ENCODE measurements around the gene CD93. TPM values are rescaled to one million over a fixed set of nuclear protein-coding genes. Genes with fewer than 3 reads are reported as not detected.

The CD93 gene
- total and polyA plus RNA-seq, 2 of the 8 experiments (the other 6 are each of a cell fraction or from before 2014, with no cell fraction given), result under 0.01 to 0.07 TPM

DNA sequence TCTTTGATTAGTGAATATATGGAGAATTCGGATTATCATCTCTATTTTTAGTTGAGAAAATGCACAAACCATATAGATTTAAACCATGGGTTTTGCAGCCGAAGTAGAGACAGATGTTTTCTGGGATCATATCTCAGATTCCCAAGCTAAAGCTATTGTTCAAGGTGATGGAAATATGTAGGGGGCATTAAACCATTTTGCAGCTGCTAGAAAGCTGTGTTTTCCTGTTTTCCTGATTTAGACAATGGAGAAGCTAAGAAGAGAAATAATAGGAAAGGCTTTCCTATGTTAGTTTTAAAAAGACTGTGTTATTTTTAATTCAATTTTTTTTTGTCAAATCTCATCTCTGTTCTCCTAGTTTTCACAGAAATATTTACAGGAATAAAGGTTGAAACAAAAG, 6.2 kb downstream of the CD93 start (continued):
- TF ChIP-seq, protein P1, sequence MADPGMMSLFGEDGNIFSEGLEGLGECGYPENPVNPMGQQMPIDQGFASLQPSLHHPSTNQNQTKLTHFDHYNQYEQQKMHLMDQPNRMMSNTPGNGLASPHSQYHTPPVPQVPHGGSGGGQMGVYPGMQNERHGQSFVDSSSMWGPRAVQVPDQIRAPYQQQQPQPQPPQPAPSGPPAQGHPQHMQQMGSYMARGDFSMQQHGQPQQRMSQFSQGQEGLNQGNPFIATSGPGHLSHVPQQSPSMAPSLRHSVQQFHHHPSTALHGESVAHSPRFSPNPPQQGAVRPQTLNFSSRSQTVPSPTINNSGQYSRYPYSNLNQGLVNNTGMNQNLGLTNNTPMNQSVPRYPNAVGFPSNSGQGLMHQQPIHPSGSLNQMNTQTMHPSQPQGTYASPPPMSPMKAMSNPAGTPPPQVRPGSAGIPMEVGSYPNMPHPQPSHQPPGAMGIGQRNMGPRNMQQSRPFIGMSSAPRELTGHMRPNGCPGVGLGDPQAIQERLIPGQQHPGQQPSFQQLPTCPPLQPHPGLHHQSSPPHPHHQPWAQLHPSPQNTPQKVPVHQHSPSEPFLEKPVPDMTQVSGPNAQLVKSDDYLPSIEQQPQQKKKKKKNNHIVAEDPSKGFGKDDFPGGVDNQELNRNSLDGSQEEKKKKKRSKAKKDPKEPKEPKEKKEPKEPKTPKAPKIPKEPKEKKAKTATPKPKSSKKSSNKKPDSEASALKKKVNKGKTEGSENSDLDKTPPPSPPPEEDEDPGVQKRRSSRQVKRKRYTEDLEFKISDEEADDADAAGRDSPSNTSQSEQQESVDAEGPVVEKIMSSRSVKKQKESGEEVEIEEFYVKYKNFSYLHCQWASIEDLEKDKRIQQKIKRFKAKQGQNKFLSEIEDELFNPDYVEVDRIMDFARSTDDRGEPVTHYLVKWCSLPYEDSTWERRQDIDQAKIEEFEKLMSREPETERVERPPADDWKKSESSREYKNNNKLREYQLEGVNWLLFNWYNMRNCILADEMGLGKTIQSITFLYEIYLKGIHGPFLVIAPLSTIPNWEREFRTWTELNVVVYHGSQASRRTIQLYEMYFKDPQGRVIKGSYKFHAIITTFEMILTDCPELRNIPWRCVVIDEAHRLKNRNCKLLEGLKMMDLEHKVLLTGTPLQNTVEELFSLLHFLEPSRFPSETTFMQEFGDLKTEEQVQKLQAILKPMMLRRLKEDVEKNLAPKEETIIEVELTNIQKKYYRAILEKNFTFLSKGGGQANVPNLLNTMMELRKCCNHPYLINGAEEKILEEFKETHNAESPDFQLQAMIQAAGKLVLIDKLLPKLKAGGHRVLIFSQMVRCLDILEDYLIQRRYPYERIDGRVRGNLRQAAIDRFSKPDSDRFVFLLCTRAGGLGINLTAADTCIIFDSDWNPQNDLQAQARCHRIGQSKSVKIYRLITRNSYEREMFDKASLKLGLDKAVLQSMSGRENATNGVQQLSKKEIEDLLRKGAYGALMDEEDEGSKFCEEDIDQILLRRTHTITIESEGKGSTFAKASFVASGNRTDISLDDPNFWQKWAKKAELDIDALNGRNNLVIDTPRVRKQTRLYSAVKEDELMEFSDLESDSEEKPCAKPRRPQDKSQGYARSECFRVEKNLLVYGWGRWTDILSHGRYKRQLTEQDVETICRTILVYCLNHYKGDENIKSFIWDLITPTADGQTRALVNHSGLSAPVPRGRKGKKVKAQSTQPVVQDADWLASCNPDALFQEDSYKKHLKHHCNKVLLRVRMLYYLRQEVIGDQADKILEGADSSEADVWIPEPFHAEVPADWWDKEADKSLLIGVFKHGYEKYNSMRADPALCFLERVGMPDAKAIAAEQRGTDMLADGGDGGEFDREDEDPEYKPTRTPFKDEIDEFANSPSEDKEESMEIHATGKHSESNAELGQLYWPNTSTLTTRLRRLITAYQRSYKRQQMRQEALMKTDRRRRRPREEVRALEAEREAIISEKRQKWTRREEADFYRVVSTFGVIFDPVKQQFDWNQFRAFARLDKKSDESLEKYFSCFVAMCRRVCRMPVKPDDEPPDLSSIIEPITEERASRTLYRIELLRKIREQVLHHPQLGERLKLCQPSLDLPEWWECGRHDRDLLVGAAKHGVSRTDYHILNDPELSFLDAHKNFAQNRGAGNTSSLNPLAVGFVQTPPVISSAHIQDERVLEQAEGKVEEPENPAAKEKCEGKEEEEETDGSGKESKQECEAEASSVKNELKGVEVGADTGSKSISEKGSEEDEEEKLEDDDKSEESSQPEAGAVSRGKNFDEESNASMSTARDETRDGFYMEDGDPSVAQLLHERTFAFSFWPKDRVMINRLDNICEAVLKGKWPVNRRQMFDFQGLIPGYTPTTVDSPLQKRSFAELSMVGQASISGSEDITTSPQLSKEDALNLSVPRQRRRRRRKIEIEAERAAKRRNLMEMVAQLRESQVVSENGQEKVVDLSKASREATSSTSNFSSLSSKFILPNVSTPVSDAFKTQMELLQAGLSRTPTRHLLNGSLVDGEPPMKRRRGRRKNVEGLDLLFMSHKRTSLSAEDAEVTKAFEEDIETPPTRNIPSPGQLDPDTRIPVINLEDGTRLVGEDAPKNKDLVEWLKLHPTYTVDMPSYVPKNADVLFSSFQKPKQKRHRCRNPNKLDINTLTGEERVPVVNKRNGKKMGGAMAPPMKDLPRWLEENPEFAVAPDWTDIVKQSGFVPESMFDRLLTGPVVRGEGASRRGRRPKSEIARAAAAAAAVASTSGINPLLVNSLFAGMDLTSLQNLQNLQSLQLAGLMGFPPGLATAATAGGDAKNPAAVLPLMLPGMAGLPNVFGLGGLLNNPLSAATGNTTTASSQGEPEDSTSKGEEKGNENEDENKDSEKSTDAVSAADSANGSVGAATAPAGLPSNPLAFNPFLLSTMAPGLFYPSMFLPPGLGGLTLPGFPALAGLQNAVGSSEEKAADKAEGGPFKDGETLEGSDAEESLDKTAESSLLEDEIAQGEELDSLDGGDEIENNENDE (IDR thresholded peaks at IDR 0.05; ENCODE audit: insufficient replicate concordance, low read length), result no peak
- TF ChIP-seq KDM1A (IDR thresholded peaks at IDR 0.05; ENCODE audit: borderline replicate concordance, low read length) (no peak), CREB1 (IDR thresholded peaks at IDR 0.05) (no peak), HDAC6 (IDR thresholded peaks at IDR 0.05; ENCODE audit: low read depth, low read length) (no peak), NANOG (IDR thresholded peaks at IDR 0.05; ENCODE audit: insufficient read depth, low read depth, low read length, poor library complexity, severe bottlenecking) (no peak), TAF1 (IDR thresholded peaks at IDR 0.05; ENCODE audit: low read depth, low read length) (no peak)
- TF ChIP-seq, protein P2, sequence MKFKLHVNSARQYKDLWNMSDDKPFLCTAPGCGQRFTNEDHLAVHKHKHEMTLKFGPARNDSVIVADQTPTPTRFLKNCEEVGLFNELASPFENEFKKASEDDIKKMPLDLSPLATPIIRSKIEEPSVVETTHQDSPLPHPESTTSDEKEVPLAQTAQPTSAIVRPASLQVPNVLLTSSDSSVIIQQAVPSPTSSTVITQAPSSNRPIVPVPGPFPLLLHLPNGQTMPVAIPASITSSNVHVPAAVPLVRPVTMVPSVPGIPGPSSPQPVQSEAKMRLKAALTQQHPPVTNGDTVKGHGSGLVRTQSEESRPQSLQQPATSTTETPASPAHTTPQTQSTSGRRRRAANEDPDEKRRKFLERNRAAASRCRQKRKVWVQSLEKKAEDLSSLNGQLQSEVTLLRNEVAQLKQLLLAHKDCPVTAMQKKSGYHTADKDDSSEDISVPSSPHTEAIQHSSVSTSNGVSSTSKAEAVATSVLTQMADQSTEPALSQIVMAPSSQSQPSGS (IDR thresholded peaks at IDR 0.05; ENCODE audit: low read length), result no peak

Measured in H1 (cell line).